ENCODE data around the gene PLXNB1. TPM values are rescaled to one million over a fixed set of nuclear protein-coding genes. Genes with fewer than 3 reads are reported as not detected.

Gene PLXNB1
- total and polyA plus RNA-seq, 10 of the 15 experiments (the other 5 are each of a cell fraction or from before 2014, with no cell fraction given) = 0.18 to 15.1 (median 5.3) TPM

DNA sequence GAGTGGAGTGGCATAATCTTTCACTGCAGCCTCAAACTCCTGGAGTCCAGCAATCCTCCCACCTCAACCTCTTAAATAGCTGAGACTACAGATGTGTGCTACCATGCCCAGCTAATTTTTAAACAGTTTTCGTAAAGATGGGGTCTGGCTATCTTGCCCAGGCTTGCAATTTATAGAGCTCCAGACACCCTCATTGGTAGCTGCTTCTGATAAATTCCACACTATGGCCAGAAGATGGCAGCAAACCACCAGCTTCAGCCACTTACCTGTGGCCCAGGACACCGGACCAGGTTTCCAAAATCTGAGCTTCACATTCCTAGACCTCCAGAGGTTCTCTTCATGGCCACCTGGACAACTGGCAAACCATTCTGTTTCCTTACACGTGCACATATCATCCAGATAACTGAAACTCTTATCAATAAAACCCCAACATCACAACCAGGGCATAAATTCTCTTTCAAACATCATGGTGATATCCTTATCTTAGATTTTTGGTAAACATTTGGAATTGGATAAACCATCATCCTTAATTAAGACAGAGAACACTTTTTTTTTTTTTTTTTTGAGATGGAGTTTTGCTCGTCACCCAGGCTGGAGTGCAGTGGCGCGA, 29.0 kb downstream of the PLXNB1 start (continued):
- TF ChIP-seq KDM1A (IDR thresholded peaks at IDR 0.05; ENCODE audit: borderline replicate concordance) = no peak
- TF ChIP-seq BHLHE40 (IDR thresholded peaks at IDR 0.05; ENCODE audit: borderline replicate concordance in 1 of 2, low read depth in 2 of 2, low read length in 1 of 2) = no peak
- TF ChIP-seq CEBPB (IDR thresholded peaks at IDR 0.05; ENCODE audit: borderline replicate concordance in 1 of 2, low read depth in 2 of 2, low read length in 2 of 2) = no peak
- no peak for TF ChIP-seq HCFC1 (IDR thresholded peaks at IDR 0.05; ENCODE audit: low read length)
- TF ChIP-seq, protein P1, sequence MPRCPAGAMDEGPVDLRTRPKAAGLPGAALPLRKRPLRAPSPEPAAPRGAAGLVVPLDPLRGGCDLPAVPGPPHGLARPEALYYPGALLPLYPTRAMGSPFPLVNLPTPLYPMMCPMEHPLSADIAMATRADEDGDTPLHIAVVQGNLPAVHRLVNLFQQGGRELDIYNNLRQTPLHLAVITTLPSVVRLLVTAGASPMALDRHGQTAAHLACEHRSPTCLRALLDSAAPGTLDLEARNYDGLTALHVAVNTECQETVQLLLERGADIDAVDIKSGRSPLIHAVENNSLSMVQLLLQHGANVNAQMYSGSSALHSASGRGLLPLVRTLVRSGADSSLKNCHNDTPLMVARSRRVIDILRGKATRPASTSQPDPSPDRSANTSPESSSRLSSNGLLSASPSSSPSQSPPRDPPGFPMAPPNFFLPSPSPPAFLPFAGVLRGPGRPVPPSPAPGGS (IDR thresholded peaks at IDR 0.05; ENCODE audit: borderline replicate concordance, insufficient read depth, low read depth, low read length, poor library complexity, severe bottlenecking) = no peak
- TF ChIP-seq HDAC6 (IDR thresholded peaks at IDR 0.05; ENCODE audit: unreplicated experiment) = no peak
- TF ChIP-seq, protein P2, sequence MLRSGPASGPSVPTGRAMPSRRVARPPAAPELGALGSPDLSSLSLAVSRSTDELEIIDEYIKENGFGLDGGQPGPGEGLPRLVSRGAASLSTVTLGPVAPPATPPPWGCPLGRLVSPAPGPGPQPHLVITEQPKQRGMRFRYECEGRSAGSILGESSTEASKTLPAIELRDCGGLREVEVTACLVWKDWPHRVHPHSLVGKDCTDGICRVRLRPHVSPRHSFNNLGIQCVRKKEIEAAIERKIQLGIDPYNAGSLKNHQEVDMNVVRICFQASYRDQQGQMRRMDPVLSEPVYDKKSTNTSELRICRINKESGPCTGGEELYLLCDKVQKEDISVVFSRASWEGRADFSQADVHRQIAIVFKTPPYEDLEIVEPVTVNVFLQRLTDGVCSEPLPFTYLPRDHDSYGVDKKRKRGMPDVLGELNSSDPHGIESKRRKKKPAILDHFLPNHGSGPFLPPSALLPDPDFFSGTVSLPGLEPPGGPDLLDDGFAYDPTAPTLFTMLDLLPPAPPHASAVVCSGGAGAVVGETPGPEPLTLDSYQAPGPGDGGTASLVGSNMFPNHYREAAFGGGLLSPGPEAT (IDR thresholded peaks at IDR 0.05; ENCODE audit: low read depth) = no peak
- TF ChIP-seq SRF (IDR thresholded peaks at IDR 0.05; ENCODE audit: low read depth in 2 of 2, low read length in 2 of 2) = no peak
- TF ChIP-seq, protein P3, sequence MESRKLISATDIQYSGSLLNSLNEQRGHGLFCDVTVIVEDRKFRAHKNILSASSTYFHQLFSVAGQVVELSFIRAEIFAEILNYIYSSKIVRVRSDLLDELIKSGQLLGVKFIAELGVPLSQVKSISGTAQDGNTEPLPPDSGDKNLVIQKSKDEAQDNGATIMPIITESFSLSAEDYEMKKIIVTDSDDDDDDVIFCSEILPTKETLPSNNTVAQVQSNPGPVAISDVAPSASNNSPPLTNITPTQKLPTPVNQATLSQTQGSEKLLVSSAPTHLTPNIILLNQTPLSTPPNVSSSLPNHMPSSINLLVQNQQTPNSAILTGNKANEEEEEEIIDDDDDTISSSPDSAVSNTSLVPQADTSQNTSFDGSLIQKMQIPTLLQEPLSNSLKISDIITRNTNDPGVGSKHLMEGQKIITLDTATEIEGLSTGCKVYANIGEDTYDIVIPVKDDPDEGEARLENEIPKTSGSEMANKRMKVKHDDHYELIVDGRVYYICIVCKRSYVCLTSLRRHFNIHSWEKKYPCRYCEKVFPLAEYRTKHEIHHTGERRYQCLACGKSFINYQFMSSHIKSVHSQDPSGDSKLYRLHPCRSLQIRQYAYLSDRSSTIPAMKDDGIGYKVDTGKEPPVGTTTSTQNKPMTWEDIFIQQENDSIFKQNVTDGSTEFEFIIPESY (IDR thresholded peaks at IDR 0.05) = no peak
- TF ChIP-seq SP1 (IDR thresholded peaks at IDR 0.05; ENCODE audit: low read depth, low read length) = no peak
- peak; percentile 25; the same call in 1 of the 2 replicates for TF ChIP-seq ZNF207 (IDR thresholded peaks at IDR 0.05; ENCODE audit: borderline replicate concordance)
- TF ChIP-seq, protein P4, sequence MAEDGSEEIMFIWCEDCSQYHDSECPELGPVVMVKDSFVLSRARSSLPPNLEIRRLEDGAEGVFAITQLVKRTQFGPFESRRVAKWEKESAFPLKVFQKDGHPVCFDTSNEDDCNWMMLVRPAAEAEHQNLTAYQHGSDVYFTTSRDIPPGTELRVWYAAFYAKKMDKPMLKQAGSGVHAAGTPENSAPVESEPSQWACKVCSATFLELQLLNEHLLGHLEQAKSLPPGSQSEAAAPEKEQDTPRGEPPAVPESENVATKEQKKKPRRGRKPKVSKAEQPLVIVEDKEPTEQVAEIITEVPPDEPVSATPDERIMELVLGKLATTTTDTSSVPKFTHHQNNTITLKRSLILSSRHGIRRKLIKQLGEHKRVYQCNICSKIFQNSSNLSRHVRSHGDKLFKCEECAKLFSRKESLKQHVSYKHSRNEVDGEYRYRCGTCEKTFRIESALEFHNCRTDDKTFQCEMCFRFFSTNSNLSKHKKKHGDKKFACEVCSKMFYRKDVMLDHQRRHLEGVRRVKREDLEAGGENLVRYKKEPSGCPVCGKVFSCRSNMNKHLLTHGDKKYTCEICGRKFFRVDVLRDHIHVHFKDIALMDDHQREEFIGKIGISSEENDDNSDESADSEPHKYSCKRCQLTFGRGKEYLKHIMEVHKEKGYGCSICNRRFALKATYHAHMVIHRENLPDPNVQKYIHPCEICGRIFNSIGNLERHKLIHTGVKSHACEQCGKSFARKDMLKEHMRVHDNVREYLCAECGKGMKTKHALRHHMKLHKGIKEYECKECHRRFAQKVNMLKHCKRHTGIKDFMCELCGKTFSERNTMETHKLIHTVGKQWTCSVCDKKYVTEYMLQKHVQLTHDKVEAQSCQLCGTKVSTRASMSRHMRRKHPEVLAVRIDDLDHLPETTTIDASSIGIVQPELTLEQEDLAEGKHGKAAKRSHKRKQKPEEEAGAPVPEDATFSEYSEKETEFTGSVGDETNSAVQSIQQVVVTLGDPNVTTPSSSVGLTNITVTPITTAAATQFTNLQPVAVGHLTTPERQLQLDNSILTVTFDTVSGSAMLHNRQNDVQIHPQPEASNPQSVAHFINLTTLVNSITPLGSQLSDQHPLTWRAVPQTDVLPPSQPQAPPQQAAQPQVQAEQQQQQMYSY (CRISPR knock-in tag; IDR thresholded peaks at IDR 0.05) = no peak
- 0 out of 3 replicates have a peak, but pooled peaks have one; percentile 29 for TF ChIP-seq POU2F2 (IDR thresholded peaks at IDR 0.05; ENCODE audit: borderline replicate concordance, low read depth, low read length)
- TF ChIP-seq RAD51 (IDR thresholded peaks at IDR 0.05) = no peak
- TF ChIP-seq CHD4 (IDR thresholded peaks at IDR 0.05) = no peak
- TF ChIP-seq, protein P5, sequence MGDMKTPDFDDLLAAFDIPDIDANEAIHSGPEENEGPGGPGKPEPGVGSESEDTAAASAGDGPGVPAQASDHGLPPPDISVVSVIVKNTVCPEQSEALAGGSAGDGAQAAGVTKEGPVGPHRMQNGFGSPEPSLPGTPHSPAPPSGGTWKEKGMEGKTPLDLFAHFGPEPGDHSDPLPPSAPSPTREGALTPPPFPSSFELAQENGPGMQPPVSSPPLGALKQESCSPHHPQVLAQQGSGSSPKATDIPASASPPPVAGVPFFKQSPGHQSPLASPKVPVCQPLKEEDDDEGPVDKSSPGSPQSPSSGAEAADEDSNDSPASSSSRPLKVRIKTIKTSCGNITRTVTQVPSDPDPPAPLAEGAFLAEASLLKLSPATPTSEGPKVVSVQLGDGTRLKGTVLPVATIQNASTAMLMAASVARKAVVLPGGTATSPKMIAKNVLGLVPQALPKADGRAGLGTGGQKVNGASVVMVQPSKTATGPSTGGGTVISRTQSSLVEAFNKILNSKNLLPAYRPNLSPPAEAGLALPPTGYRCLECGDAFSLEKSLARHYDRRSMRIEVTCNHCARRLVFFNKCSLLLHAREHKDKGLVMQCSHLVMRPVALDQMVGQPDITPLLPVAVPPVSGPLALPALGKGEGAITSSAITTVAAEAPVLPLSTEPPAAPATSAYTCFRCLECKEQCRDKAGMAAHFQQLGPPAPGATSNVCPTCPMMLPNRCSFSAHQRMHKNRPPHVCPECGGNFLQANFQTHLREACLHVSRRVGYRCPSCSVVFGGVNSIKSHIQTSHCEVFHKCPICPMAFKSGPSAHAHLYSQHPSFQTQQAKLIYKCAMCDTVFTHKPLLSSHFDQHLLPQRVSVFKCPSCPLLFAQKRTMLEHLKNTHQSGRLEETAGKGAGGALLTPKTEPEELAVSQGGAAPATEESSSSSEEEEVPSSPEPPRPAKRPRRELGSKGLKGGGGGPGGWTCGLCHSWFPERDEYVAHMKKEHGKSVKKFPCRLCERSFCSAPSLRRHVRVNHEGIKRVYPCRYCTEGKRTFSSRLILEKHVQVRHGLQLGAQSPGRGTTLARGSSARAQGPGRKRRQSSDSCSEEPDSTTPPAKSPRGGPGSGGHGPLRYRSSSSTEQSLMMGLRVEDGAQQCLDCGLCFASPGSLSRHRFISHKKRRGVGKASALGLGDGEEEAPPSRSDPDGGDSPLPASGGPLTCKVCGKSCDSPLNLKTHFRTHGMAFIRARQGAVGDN (IDR thresholded peaks at IDR 0.05) = no peak
- no peak for TF ChIP-seq SREBF1 (IDR thresholded peaks at IDR 0.05; ENCODE audit: low read length)
